ENCODE measurements around the gene UCK2. TPM values are rescaled to one million over a fixed set of nuclear protein-coding genes. Genes with fewer than 3 reads are reported as not detected.

The UCK2 gene
- total and polyA plus RNA-seq, 2 of the 8 experiments (the other 6 are each of a cell fraction or from before 2014, with no cell fraction given), result 103 to 109 TPM

DNA sequence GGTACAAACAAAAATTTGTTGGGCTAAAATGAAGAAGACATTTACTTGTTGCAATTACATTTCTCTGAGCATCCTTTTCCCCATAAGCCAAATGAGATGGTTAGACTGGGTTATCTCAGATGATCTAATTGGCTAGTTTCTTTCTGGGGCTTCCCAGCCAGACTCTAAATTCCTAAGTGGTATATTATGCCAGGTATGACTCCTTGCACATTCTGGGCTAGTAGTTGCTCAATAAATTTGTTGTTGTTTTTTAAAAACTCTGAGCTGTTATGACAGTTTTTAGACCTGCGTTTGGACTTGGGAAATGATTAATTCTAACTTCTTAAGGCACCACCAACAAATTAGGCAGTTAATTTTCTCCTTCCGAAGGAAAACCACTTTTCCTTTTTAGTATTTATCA is 66.1 kb downstream of the UCK2 start (continued):
- TF ChIP-seq SIX5 (IDR thresholded peaks at IDR 0.05; ENCODE audit: low read depth, low read length), result no peak
- no peak for TF ChIP-seq TAF1 (IDR thresholded peaks at IDR 0.05; ENCODE audit: low read depth, low read length)
- TF ChIP-seq POU5F1 (IDR thresholded peaks at IDR 0.05; ENCODE audit: low read depth, low read length), result no peak
- TF ChIP-seq CHD7 (IDR thresholded peaks at IDR 0.05; ENCODE audit: insufficient replicate concordance, low read length), result no peak
- TF ChIP-seq USF2 (IDR thresholded peaks at IDR 0.05; ENCODE audit: low read length), result no peak
- no peak for TF ChIP-seq GABPA (IDR thresholded peaks at IDR 0.05; ENCODE audit: borderline replicate concordance, insufficient read depth, low read length)
- no peak for TF ChIP-seq SAP30 (IDR thresholded peaks at IDR 0.05; ENCODE audit: insufficient read depth, insufficient replicate concordance, low read length)

All from H1 (cell line).